C4-2B (cell line): Measurements from ENCODE around the gene CADPS2.

ENCODE experiments used
- CTCF ChIP-seq: fragments of 450-650 bp; conservative IDR thresholded peaks from 2 replicates; pipeline ENCODE4 v1.5.1; 2017; ENCODE audit warnings: mild to moderate bottlenecking
- ZFX ChIP-seq: fragments of 450-650 bp; IDR thresholded peaks from 2 replicates; pipeline ENCODE4 v1.6.1; 2017

GRCh38 chr7:122289426-122289825, 596.8 kb downstream of the CADPS2 start:
- TF ChIP-seq CTCF = no peak
- TF ChIP-seq ZFX = no peak
